Liver (tissue), 9 donors: ENCODE results near the gene MACROD1. TPM values are rescaled to one million over a fixed set of nuclear protein-coding genes. Genes with fewer than 3 reads are reported as not detected.

Source experiments
- DNase-seq: peaks from one replicate; pipeline ENCODE4 v3.0.0-alpha.2; 2017; ENCODE audit warnings: low spot score
- H3K27ac ChIP-seq, 2 donors: one replicate each; pipeline ENCODE4 v1.7.0; 2013; ENCODE audit warnings: inconsistent platforms in 2 of 2, low read length in 2 of 2, control low read depth in 1 of 2, low read depth in 1 of 2, mild to moderate bottlenecking in 1 of 2
- H3K27me3 ChIP-seq, 4 donors: one replicate each; pipeline versions ENCODE4 v1.6.1 to v1.7.0; 2013; ENCODE audit warnings: low read length in 3 of 4, inconsistent platforms in 1 of 4, mild to moderate bottlenecking in 1 of 4, moderate library complexity in 1 of 4; ENCODE audit not compliant: control insufficient read depth in 4 of 4, insufficient read depth in 4 of 4
- H3K36me3 ChIP-seq, 4 donors: one replicate each; pipeline versions ENCODE4 v1.6.1 to v1.7.0; 2013; ENCODE audit warnings: low read length in 3 of 4, mild to moderate bottlenecking in 3 of 4, low read depth in 1 of 4, moderate library complexity in 1 of 4; ENCODE audit not compliant: control insufficient read depth in 4 of 4, insufficient read depth in 3 of 4
- H3K4me1 ChIP-seq, 4 donors: one replicate each; pipeline versions ENCODE4 v1.6.1 to v1.7.0; 2013; ENCODE audit warnings: low read length in 3 of 4, mild to moderate bottlenecking in 3 of 4, moderate library complexity in 1 of 4; ENCODE audit not compliant: control insufficient read depth in 4 of 4, insufficient read depth in 4 of 4
- H3K4me3 ChIP-seq, 3 donors: one replicate each; pipeline versions ENCODE4 v1.6.1 to v1.7.0; 2013; ENCODE audit warnings: low read length in 3 of 3, control low read depth in 1 of 3, low read depth in 1 of 3, mild to moderate bottlenecking in 1 of 3
- H3K9ac ChIP-seq, 2 donors: one replicate each; pipeline ENCODE4 v1.7.0; 2013; ENCODE audit warnings: low read length in 2 of 2, mild to moderate bottlenecking in 2 of 2, moderate library complexity in 2 of 2, control low read depth in 1 of 2, low read depth in 1 of 2
- H3K9me3 ChIP-seq, 4 donors: one replicate each; pipeline versions ENCODE4 v1.6.1 to v1.7.0; 2013; ENCODE audit warnings: low read length in 3 of 4; ENCODE audit not compliant: control insufficient read depth in 4 of 4
- EGR1 ChIP-seq, 2 donors: IDR thresholded peaks; 2 replicates each; pipeline ENCODE4 v1.6.1; 2016 to 2018; ENCODE audit warnings: antibody characterized with exemption in 2 of 2, low read depth in 2 of 2
- FOXA1 ChIP-seq: IDR thresholded peaks from 2 replicates; pipeline ENCODE4 v1.6.1; 2016; ENCODE audit warnings: antibody characterized with exemption
- FOXA2 ChIP-seq: IDR thresholded peaks from 2 replicates; pipeline ENCODE4 v1.6.1; 2016; ENCODE audit warnings: antibody characterized with exemption
- HNF4A ChIP-seq, 2 donors: conservative IDR thresholded peaks; 2 replicates each; pipeline ENCODE4 v1.6.1; 2016; ENCODE audit warnings: antibody characterized with exemption in 2 of 2, mild to moderate bottlenecking in 2 of 2
- JUND ChIP-seq, 2 donors: IDR thresholded peaks; 2 replicates each; pipeline ENCODE4 v1.6.1; 2016; ENCODE audit warnings: antibody characterized with exemption in 2 of 2
- NR2F2 ChIP-seq: IDR thresholded peaks from 2 replicates; pipeline ENCODE4 v1.6.1; 2016; ENCODE audit warnings: antibody characterized with exemption
- RXRA ChIP-seq, 2 donors: IDR thresholded peaks; 2 replicates each; pipeline ENCODE4 v1.6.1; 2017 to 2018; ENCODE audit warnings: antibody characterized with exemption in 2 of 2, mild to moderate bottlenecking in 1 of 2
- TAF1 ChIP-seq: conservative IDR thresholded peaks from 2 replicates; pipeline ENCODE4 v1.6.1; 2016; ENCODE audit warnings: antibody characterized with exemption, mild to moderate bottlenecking
- whole genome bisulfite sequencing: extraction: QIAGEN DNeasy Blood & Tissue Kit; methylation state at CpG from one replicate; pipeline ENCODE4 v1.1.7; 2013; 5-methylcytosine and 5-hydroxymethylcytosine counted together
- polyA plus RNA-seq, 2 donors: library from polyadenylated mRNA; stranded (reverse) in 1 of 2; unstranded in 1 of 2; fragments of 200-250 nt in 1 of 2; fragments of >200 nt in 1 of 2; fragmentation: Nextera tagmentation in 1 of 2; extraction: Ambion mirVana in 1 of 2; gene quantifications; one replicate each; pipeline versions ENCODE4 v1.2.1 to v1.2.3, GENCODE V29; 2013 to 2015
- total RNA-seq, 2 donors: library from RNA; depleted of rRNA; stranded (reverse); fragments of >200 nt; gene quantifications; one replicate each; pipeline ENCODE4 v1.2.3, GENCODE V29; 2014
- TF ChIP-seq, protein P1 (sequence below): IDR thresholded peaks from 2 replicates; pipeline ENCODE4 v1.6.1; 2016; ENCODE audit warnings: antibody characterized with exemption, mild to moderate bottlenecking
- TF ChIP-seq, protein P2 (sequence below): IDR thresholded peaks from 2 replicates; pipeline ENCODE4 v1.6.1; 2016; ENCODE audit warnings: antibody characterized with exemption
- TF ChIP-seq, protein P3 (sequence below): IDR thresholded peaks from 2 replicates; pipeline ENCODE4 v1.6.1; 2016; ENCODE audit warnings: antibody characterized with exemption
- TF ChIP-seq, protein P4 (sequence below): fragments of 150-350 bp; IDR thresholded peaks from 2 replicates; pipeline ENCODE4 v1.5.1; 2017; ENCODE audit warnings: improper control_type of control experiment, low read depth, low read length; ENCODE audit not compliant: missing input control
- TF ChIP-seq, protein P5 (sequence below): IDR thresholded peaks from 2 replicates; pipeline ENCODE4 v1.6.1; 2016; ENCODE audit warnings: antibody characterized with exemption
- donor health status: healthy.
- donor health status: healthy.
- donor health status: healthy.
- donor health status: healthy.
- donor health status: healthy.

Gene MACROD1
- total and polyA plus RNA-seq, 4 donors, result 8.9 to 25.9 (median 13.1) TPM

DNA sequence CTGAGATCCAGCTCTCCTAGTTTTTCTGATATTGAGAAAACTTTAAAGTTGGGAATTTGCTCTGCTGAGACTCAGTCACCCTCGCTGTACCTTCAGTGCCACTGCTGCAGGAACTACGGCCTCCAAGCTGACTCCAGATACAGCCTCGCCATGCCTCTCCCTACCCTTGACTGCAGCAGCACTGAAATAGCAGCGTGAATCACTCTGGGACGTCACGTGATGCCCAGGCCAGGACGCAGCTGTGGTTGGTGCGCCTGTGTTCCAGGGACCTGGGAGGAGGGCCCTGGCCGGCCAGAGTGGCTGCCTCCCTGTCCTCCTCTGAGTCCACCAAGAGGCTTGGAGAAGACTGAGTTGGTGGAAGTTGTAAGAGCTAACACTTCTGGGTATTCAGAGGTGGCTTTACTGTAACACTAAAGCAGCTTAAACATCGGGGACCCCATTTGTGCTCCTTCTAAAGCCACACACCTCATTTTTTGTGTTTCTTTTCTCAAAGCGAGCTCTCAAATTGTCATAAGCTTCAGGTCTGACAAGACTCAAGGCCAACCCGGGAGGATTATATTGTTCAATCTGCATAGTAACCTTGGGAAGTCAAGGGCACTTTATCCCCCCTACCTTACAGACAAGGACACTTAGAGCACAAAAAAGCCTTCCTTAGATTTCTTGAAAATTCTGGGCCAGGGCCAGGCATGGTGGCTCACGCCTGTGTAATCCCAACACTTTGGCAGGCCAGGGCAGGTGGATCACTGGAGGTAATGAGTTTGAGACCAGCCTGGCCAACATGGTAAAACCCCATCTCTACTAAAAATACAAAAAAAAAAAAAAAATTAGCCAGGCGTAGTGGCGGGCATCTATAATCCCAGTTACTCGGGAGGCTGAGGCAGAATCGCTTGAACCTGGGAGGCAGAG lies 15.8 kb upstream of the MACROD1 start:
- Histone ChIP-seq H3K9me3 (no peaks in the 10 kb centered on the region), H3K27ac (peak overlapping the region in 1 of 2 donors; percentile 2), H3K27me3 (no peaks in the 10 kb centered on the region), H3K9ac (no peak overlapping the region), H3K4me1 (peaks cover 2 to 13% (median 8%) of the 10 kb centered on the region in 4 donors), H3K4me3 (no peak overlapping the region), H3K36me3 (no peaks in the 10 kb centered on the region)
- WGBS, result 67% methylated on average over 17 of the region's 17 CpGs
- TF ChIP-seq JUND (IDR thresholded peaks at IDR 0.05), result peak; percentile 10 to 48
- TF ChIP-seq, protein P1, sequence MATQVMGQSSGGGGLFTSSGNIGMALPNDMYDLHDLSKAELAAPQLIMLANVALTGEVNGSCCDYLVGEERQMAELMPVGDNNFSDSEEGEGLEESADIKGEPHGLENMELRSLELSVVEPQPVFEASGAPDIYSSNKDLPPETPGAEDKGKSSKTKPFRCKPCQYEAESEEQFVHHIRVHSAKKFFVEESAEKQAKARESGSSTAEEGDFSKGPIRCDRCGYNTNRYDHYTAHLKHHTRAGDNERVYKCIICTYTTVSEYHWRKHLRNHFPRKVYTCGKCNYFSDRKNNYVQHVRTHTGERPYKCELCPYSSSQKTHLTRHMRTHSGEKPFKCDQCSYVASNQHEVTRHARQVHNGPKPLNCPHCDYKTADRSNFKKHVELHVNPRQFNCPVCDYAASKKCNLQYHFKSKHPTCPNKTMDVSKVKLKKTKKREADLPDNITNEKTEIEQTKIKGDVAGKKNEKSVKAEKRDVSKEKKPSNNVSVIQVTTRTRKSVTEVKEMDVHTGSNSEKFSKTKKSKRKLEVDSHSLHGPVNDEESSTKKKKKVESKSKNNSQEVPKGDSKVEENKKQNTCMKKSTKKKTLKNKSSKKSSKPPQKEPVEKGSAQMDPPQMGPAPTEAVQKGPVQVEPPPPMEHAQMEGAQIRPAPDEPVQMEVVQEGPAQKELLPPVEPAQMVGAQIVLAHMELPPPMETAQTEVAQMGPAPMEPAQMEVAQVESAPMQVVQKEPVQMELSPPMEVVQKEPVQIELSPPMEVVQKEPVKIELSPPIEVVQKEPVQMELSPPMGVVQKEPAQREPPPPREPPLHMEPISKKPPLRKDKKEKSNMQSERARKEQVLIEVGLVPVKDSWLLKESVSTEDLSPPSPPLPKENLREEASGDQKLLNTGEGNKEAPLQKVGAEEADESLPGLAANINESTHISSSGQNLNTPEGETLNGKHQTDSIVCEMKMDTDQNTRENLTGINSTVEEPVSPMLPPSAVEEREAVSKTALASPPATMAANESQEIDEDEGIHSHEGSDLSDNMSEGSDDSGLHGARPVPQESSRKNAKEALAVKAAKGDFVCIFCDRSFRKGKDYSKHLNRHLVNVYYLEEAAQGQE, result no peak
- TF ChIP-seq FOXA1, result no peak
- peak; percentile 51 for DNase-seq

DNA sequence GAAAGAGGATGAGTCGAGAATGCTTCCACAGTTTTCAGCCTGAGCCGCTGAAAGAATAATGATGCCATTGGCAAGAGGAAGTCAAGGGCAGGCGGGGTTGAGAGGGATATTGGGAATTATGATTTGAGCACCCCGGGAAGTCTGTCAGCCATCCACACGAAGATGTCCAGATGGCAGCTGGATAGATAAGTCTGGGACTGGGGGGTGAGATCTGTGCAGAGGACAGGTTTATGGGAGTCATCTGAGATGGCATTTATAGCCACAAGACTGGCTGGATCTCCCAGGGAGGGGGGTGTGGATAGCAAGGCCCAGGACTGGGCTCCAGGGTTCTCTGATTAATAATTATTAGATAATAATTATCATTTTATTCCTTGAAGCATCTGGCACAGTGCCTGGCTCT lies 15.0 kb upstream of the MACROD1 start:
- peaks cover 2 to 13% (median 8%) of the 10 kb centered on the region in 4 donors for H3K4me1 ChIP-seq
- 79% methylated on average over 5 of the region's 5 CpGs for WGBS
- DNase-seq, result no peak
- H3K27me3 ChIP-seq, result no peaks in the 10 kb centered on the region
- no peak overlapping the region for H3K9ac ChIP-seq
- H3K36me3 ChIP-seq, result no peaks in the 10 kb centered on the region
- no peak overlapping the region for H3K27ac ChIP-seq
- TF ChIP-seq, protein P2, sequence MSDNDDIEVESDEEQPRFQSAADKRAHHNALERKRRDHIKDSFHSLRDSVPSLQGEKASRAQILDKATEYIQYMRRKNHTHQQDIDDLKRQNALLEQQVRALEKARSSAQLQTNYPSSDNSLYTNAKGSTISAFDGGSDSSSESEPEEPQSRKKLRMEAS, result no peak
- TF ChIP-seq JUND (IDR thresholded peaks at IDR 0.05) (no peak), HNF4A (conservative IDR thresholded peaks at IDR 0.05) (no peak), TAF1 (no peak), FOXA2 (no peak), RXRA (IDR thresholded peaks at IDR 0.05) (no peak), NR2F2 (no peak), EGR1 (IDR thresholded peaks at IDR 0.05; ENCODE audit: low read depth in 2 of 2) (no peak), FOXA1 (no peak)
- TF ChIP-seq, protein P3, sequence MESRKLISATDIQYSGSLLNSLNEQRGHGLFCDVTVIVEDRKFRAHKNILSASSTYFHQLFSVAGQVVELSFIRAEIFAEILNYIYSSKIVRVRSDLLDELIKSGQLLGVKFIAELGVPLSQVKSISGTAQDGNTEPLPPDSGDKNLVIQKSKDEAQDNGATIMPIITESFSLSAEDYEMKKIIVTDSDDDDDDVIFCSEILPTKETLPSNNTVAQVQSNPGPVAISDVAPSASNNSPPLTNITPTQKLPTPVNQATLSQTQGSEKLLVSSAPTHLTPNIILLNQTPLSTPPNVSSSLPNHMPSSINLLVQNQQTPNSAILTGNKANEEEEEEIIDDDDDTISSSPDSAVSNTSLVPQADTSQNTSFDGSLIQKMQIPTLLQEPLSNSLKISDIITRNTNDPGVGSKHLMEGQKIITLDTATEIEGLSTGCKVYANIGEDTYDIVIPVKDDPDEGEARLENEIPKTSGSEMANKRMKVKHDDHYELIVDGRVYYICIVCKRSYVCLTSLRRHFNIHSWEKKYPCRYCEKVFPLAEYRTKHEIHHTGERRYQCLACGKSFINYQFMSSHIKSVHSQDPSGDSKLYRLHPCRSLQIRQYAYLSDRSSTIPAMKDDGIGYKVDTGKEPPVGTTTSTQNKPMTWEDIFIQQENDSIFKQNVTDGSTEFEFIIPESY, result no peak
- TF ChIP-seq, protein P4, sequence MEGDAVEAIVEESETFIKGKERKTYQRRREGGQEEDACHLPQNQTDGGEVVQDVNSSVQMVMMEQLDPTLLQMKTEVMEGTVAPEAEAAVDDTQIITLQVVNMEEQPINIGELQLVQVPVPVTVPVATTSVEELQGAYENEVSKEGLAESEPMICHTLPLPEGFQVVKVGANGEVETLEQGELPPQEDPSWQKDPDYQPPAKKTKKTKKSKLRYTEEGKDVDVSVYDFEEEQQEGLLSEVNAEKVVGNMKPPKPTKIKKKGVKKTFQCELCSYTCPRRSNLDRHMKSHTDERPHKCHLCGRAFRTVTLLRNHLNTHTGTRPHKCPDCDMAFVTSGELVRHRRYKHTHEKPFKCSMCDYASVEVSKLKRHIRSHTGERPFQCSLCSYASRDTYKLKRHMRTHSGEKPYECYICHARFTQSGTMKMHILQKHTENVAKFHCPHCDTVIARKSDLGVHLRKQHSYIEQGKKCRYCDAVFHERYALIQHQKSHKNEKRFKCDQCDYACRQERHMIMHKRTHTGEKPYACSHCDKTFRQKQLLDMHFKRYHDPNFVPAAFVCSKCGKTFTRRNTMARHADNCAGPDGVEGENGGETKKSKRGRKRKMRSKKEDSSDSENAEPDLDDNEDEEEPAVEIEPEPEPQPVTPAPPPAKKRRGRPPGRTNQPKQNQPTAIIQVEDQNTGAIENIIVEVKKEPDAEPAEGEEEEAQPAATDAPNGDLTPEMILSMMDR, result no peak
- TF ChIP-seq, protein P5, sequence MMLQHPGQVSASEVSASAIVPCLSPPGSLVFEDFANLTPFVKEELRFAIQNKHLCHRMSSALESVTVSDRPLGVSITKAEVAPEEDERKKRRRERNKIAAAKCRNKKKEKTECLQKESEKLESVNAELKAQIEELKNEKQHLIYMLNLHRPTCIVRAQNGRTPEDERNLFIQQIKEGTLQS, result no peak
- TF ChIP-seq, protein P1, result no peak
- H3K4me3 ChIP-seq, result no peak overlapping the region
- H3K9me3 ChIP-seq, result no peaks in the 10 kb centered on the region
